ENCODE data around the gene FHOD3.

Gene FHOD3

DNA sequence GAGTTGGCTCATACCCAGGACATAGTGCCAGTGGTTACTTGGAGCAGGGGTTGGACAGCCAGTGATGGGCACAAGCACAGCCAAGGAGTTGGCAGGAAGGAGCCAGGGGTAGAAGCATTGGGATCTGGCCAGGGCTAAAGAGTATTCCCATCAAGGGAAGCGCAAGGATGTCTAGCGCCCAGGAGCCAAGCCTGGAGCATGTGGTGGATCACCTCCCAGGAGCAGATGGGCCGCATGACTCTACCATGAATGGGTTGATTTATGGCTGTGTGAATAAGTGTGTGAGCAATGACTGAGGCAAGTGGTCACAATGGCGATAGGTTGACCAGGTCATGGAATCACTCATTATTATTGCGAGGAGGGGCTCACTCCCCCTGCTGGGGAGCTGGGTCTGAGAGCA lies 111.1 kb downstream of the FHOD3 start:
- Histone ChIP-seq H3K27me3 (replicated peaks) (no peaks in the 10 kb centered on the region), H3K36me3 (replicated peaks) (no peaks in the 10 kb centered on the region), H3K27ac (no peak overlapping the region), H3K4me3 (ENCODE audit: low read depth, low read length) (no peak overlapping the region)
- no peak for DNase-seq
- TF ChIP-seq, protein P1, sequence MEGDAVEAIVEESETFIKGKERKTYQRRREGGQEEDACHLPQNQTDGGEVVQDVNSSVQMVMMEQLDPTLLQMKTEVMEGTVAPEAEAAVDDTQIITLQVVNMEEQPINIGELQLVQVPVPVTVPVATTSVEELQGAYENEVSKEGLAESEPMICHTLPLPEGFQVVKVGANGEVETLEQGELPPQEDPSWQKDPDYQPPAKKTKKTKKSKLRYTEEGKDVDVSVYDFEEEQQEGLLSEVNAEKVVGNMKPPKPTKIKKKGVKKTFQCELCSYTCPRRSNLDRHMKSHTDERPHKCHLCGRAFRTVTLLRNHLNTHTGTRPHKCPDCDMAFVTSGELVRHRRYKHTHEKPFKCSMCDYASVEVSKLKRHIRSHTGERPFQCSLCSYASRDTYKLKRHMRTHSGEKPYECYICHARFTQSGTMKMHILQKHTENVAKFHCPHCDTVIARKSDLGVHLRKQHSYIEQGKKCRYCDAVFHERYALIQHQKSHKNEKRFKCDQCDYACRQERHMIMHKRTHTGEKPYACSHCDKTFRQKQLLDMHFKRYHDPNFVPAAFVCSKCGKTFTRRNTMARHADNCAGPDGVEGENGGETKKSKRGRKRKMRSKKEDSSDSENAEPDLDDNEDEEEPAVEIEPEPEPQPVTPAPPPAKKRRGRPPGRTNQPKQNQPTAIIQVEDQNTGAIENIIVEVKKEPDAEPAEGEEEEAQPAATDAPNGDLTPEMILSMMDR (IDR thresholded peaks at IDR 0.05; ENCODE audit: low read depth, low read length, missing control alignments): no peak
- in situ Hi-C loops (cut with HindIII; ENCODE audit: low pct_ligation_motif_present, low sequenced_read_pairs): no loop called here

DNA sequence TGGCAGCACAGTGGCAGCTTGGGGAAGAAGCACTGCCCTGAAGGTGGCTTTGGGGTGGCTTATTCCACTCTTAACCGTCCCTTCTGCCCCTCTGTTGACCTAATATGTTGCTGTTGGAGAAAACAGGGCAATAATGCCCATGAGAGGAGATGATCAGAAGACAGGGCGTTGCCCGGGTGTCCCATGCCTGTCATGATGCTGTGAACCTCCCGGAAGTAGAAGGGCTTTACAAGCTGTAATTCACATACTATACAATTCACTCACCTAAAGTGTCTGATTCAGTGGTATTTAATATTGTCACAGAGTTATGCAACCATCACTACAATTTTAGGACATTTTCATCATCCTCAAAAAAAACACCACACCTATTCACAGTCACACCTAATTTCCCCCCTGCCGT lies 112.3 kb downstream of the FHOD3 start:
- TF ChIP-seq, protein P1 (IDR thresholded peaks at IDR 0.05; ENCODE audit: low read depth, low read length, missing control alignments): no peak
- H3K27me3 ChIP-seq (replicated peaks): no peaks in the 10 kb centered on the region
- in situ Hi-C loops (cut with HindIII; ENCODE audit: low pct_ligation_motif_present, low sequenced_read_pairs): no loop called here
- H3K4me3 ChIP-seq (ENCODE audit: low read depth, low read length): no peak overlapping the region
- H3K36me3 ChIP-seq (replicated peaks): no peaks in the 10 kb centered on the region
- no peak overlapping the region for H3K27ac ChIP-seq
- no peak for DNase-seq

DNA sequence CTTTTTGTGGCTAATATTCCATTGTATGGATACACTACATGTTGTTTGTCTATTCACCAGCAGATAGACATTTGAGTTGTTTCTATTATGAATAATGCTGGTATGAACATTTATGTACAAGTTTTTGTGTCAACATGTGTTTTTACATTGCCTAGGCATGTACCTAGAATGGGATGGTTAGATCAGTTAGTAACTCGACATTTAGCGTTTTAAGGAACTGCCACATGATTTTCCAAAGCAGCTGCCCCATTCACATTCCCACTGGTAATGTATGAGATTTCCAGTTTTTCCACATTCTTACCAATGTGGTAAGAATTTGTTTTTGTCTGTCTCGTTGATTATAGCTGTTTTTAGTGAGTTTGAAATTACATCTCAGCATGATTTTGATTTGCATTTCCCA lies 112.8 kb downstream of the FHOD3 start:
- Histone ChIP-seq H3K27me3 (replicated peaks) (no peaks in the 10 kb centered on the region), H3K4me3 (ENCODE audit: low read depth, low read length) (no peak overlapping the region), H3K36me3 (replicated peaks) (no peaks in the 10 kb centered on the region), H3K27ac (no peak overlapping the region)
- DNase-seq: no peak
- TF ChIP-seq, protein P1 (IDR thresholded peaks at IDR 0.05; ENCODE audit: low read depth, low read length, missing control alignments): no peak
- in situ Hi-C loops (cut with HindIII; ENCODE audit: low pct_ligation_motif_present, low sequenced_read_pairs): no loop called here

DNA sequence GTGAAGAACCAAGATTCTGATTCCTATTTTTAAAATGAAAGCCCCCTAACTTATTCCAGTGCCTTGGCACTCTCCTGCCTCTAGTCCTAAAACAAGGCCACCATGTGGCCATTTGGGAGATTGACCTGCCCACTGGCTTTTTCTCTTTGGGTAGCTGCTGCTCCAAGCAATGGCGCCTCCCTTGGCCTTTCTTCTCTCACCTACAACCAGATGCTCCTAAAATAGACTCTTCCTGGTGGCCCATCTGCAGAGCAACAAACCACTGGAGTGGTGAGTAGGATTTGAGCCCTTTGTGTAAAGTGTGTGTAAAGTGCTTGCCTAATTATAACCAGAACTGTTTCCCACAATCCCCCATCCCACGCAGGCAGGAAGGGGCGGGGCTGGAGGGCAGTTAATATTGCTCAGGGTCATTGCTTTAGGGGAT lies 114.2 kb downstream of the FHOD3 start:
- H3K36me3 ChIP-seq (replicated peaks): no peaks in the 10 kb centered on the region
- peak; percentile 36 for DNase-seq
- in situ Hi-C loops (cut with HindIII; ENCODE audit: low pct_ligation_motif_present, low sequenced_read_pairs): no loop called here
- H3K4me3 ChIP-seq (ENCODE audit: low read depth, low read length): no peak overlapping the region
- no peaks in the 10 kb centered on the region for H3K27me3 ChIP-seq (replicated peaks)
- H3K27ac ChIP-seq: no peak overlapping the region
- TF ChIP-seq, protein P1 (IDR thresholded peaks at IDR 0.05; ENCODE audit: low read depth, low read length, missing control alignments): peak; percentile 77

DNA sequence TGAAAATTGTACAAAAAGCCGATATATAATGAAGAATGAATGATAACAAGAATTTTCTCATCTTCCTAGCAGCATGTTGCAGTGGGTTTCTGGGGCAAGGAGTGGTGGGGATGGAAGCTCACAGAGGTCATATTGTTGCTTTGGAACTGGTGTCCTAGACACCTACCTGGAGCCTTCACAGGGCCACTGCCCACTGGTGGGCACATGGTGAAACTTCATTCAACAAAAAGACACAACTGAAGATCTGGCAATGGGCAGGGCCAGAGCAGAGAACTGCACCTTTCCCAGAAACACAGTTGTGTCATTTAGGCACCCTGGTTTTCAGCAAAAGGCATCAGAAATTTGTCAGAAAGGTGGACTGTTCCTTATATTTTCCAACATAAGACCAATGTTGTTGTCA lies 115.3 kb downstream of the FHOD3 start:
- in situ Hi-C loops (cut with HindIII; ENCODE audit: low pct_ligation_motif_present, low sequenced_read_pairs): no loop called here
- Histone ChIP-seq H3K36me3 (replicated peaks) (no peaks in the 10 kb centered on the region), H3K27ac (no peak overlapping the region), H3K27me3 (replicated peaks) (no peaks in the 10 kb centered on the region), H3K4me3 (ENCODE audit: low read depth, low read length) (no peak overlapping the region)
- TF ChIP-seq, protein P1 (IDR thresholded peaks at IDR 0.05; ENCODE audit: low read depth, low read length, missing control alignments): peak; percentile 78
- DNase-seq: no peak

DNA sequence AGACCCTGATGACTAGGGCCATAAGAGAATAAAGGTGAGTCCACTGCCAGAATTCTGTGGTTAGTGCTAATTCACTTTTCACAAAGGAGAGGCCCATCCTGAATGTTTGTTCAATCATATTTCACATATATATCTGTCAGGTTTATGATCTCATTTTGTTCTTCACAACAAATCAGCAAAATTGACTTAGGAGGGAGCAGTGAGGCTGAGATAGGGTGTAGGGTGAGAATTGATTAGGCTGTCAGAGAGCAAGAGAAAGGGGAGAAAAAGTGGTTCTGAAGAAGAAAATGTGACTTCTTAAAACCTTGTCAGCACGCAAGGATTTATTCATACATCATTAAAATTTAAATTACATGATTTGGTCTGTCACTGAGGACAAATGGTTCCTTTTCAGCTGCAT lies 117.7 kb downstream of the FHOD3 start:
- TF ChIP-seq, protein P1 (IDR thresholded peaks at IDR 0.05; ENCODE audit: low read depth, low read length, missing control alignments): no peak
- Histone ChIP-seq H3K27me3 (replicated peaks) (no peaks in the 10 kb centered on the region), H3K36me3 (replicated peaks) (no peaks in the 10 kb centered on the region), H3K27ac (no peak overlapping the region), H3K4me3 (ENCODE audit: low read depth, low read length) (no peak overlapping the region)
- in situ Hi-C loops (cut with HindIII; ENCODE audit: low pct_ligation_motif_present, low sequenced_read_pairs): no loop called here
- DNase-seq: no peak

Data from brain microvascular endothelial cell (primary cell).